HepG2 (cell line): Measurements from ENCODE around the gene IMPDH2. TPM values are rescaled to one million over a fixed set of nuclear protein-coding genes. Genes with fewer than 3 reads are reported as not detected.

Source experiments
- AFF4 ChIP-seq: sonication (generic); formaldehyde crosslinking; IDR thresholded peaks from 2 replicates; pipeline ENCODE4 v1.4.0; 2020; ENCODE audit warnings: missing genetic modification reagents
- CSRNP1 ChIP-seq: sonication (generic); formaldehyde crosslinking; IDR thresholded peaks from 2 replicates; pipeline ENCODE4 v1.8.1; 2023; ENCODE audit warnings: mild to moderate bottlenecking, missing genetic modification reagents
- DPF2 ChIP-seq: sonication (generic); formaldehyde crosslinking; IDR thresholded peaks from 2 replicates; pipeline ENCODE4 v1.4.0; 2020; ENCODE audit warnings: mild to moderate bottlenecking, low read depth, missing genetic modification reagents, borderline replicate concordance
- NFYB ChIP-seq: sonication (generic); formaldehyde crosslinking; IDR thresholded peaks from 2 replicates; pipeline ENCODE4 v1.4.0; 2020; ENCODE audit warnings: missing genetic modification reagents
- NKX3-1 ChIP-seq: sonication (generic); formaldehyde crosslinking; IDR thresholded peaks from 2 replicates; pipeline ENCODE4 v1.5.0; 2020; ENCODE audit warnings: missing genetic modification reagents
- SP4 ChIP-seq: sonication (generic); formaldehyde crosslinking; IDR thresholded peaks from 2 replicates; pipeline ENCODE4 v1.8.1; 2023; ENCODE audit warnings: mild to moderate bottlenecking, missing genetic modification reagents
- TGIF2 ChIP-seq: IDR thresholded peaks from 2 replicates; pipeline ENCODE4 v1.6.1; 2016; ENCODE audit warnings: control low read depth, missing compliant biosample characterization
- ZFAT ChIP-seq: sonication (generic); formaldehyde crosslinking; conservative IDR thresholded peaks from 2 replicates; pipeline ENCODE4 v1.8.1; 2023; ENCODE audit warnings: missing genetic modification reagents, inconsistent platforms
- ZFP37 ChIP-seq: sonication (generic); formaldehyde crosslinking; IDR thresholded peaks from 2 replicates; pipeline ENCODE4 v1.4.0; 2020; ENCODE audit warnings: missing genetic modification reagents, borderline replicate concordance
- ZGPAT ChIP-seq: IDR thresholded peaks from 2 replicates; pipeline ENCODE4 v1.6.1; 2016; ENCODE audit warnings: mild to moderate bottlenecking
- ZKSCAN5 ChIP-seq: sonication (generic); formaldehyde crosslinking; IDR thresholded peaks from 2 replicates; pipeline ENCODE4 v1.5.1; 2020; ENCODE audit warnings: mild to moderate bottlenecking, missing genetic modification reagents
- ZNF235 ChIP-seq: sonication (generic); formaldehyde crosslinking; IDR thresholded peaks from 2 replicates; pipeline ENCODE4 v1.8.1; 2023; ENCODE audit warnings: mild to moderate bottlenecking, missing genetic modification reagents, borderline replicate concordance
- ZNF30 ChIP-seq: sonication (generic); formaldehyde crosslinking; IDR thresholded peaks from 2 replicates; pipeline ENCODE4 v1.5.0; 2020; ENCODE audit warnings: mild to moderate bottlenecking, missing genetic modification reagents
- ZNF609 ChIP-seq: sonication (generic); formaldehyde crosslinking; IDR thresholded peaks from 2 replicates; pipeline ENCODE4 v1.4.0; 2020; ENCODE audit warnings: mild to moderate bottlenecking, missing genetic modification reagents, borderline replicate concordance
- ZNF615 ChIP-seq: sonication (generic); formaldehyde crosslinking; IDR thresholded peaks from 2 replicates; pipeline ENCODE4 v1.5.0; 2020; ENCODE audit warnings: mild to moderate bottlenecking, missing genetic modification reagents, borderline replicate concordance
- ZNF788 ChIP-seq: sonication (generic); formaldehyde crosslinking; IDR thresholded peaks from 2 replicates; pipeline ENCODE4 v1.5.0; 2020; ENCODE audit warnings: mild to moderate bottlenecking, missing genetic modification reagents, borderline replicate concordance
- ZNF878 ChIP-seq: sonication (generic); formaldehyde crosslinking; IDR thresholded peaks from 2 replicates; pipeline ENCODE4 v1.8.1; 2023; ENCODE audit warnings: mild to moderate bottlenecking, missing genetic modification reagents, moderate library complexity
- polyA plus RNA-seq, 8 experiments: library from polyadenylated mRNA; depleted of rRNA in 3 of 8; stranded (reverse) in 7 of 8; unstranded in 1 of 8; fragments of >200 nt; fragmentation: Illumina TruSeq in 4 of 8; extraction: Trizol in 4 of 8; gene quantifications; 2 replicates each; pipeline versions ENCODE4 v1.2.1 to v1.2.3, GENCODE V29; 2011 to 2016; ENCODE audit warnings: low read depth in 4 of 8, missing spikeins in 1 of 8, mixed read lengths in 1 of 8; ENCODE audit not compliant: insufficient read depth in 1 of 8
- total RNA-seq, 5 experiments: library from RNA; depleted of rRNA; stranded (reverse); fragments of >200 nt; fragmentation: Illumina TruSeq; extraction: Trizol; gene quantifications; 2 replicates each; pipeline ENCODE4 v1.2.3, GENCODE V29; 2016; ENCODE audit warnings: low read depth in 1 of 5

The IMPDH2 gene
- total and polyA plus RNA-seq, 2 of the 13 experiments (the other 11 are each of a cell fraction or from before 2014, with no cell fraction given) = 248 to 260 TPM

GRCh38 chr3:49013738-49014660, 15.2 kb downstream of the IMPDH2 start (continued):
- TF ChIP-seq ZNF788 (CRISPR knock-in tag) (no peak), ZNF615 (no peak), ZFAT (CRISPR knock-in tag) (no peak), ZNF609 (CRISPR knock-in tag) (no peak), SP4 (CRISPR knock-in tag) (no peak), TGIF2 (0 out of 2 replicates have a peak, but pooled peaks have one; percentile 32), CSRNP1 (CRISPR knock-in tag) (no peak), AFF4 (no peak), NKX3-1 (CRISPR knock-in tag) (no peak), ZKSCAN5 (CRISPR knock-in tag) (no peak), ZGPAT (CRISPR knock-in tag) (no peak), NFYB (CRISPR knock-in tag) (no peak), ZNF235 (no peak), ZNF878 (CRISPR knock-in tag) (no peak), DPF2 (CRISPR knock-in tag) (no peak), ZFP37 (CRISPR knock-in tag) (no peak), ZNF30 (CRISPR knock-in tag) (no peak)
